Stimulated activated effector memory CD8-positive, alpha-beta T cell treated with anti-CD3 and anti-CD28 coated beads, Interleukin-12 subunit alpha, Interleukin-12 subunit beta, amount 100 ng/mL, for 72 hours (primary cell): ENCODE data around the gene SPRING1.
A peak's percentile ranks its signal among the peaks of the same experiment; 100 is the strongest.
"Not testable (repeated sequence)": the region's sequence is repeated elsewhere in the genome, so short reads cannot be mapped to it uniquely, and the experiment has no call there.

Experiments used
- ATAC-seq: fragments of 150-1000 bp; cut with Tn5 transposase; 2 replicates; pipeline ENCODE4 v1.10.0; 2021
- DNase-seq, 2 donors: peaks; one replicate each; pipeline ENCODE4 v3.0.0; 2021 to 2022; ENCODE audit warnings: low spot score in 2 of 2
- H3K27ac Mint-ChIP-seq: one replicate; pipeline ENCODE4 v1.8.0; 2022; ENCODE audit warnings: mild to moderate bottlenecking, mixed read lengths
- H3K36me3 Mint-ChIP-seq: one replicate; pipeline ENCODE4 v1.8.0; 2022; ENCODE audit warnings: mild to moderate bottlenecking, mixed read lengths
- H3K4me1 Mint-ChIP-seq: one replicate; pipeline ENCODE4 v1.8.0; 2022; ENCODE audit warnings: mixed read lengths
- H3K4me3 Mint-ChIP-seq: one replicate; pipeline ENCODE4 v1.8.0; 2022; ENCODE audit warnings: mild to moderate bottlenecking, mixed read lengths
- H3K9me3 Mint-ChIP-seq: one replicate; pipeline ENCODE4 v1.8.0; 2022; ENCODE audit warnings: mixed read lengths

Gene SPRING1

DNA sequence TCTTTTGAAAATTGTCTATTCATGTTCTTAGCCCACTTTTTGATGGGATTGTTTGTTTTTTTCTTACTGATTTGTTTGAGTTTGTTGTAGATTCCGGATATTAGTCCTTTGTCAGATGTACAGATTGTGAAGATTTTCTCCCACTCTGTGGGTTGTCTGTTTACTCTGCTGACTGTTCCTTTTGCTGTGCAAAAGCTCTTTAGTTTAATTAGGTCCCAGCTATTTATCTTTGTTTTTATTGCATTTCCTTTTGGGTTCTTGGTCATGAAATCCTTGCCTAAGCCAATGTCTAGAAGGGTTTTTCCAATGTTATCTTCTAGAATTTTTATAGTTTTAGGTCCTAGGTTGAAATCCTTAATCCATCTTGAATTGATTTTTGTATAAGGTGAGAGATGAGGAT is 16.9 kb upstream of the SPRING1 start:
- not testable (repeated sequence) for H3K9me3 Mint-ChIP-seq, ATAC-seq

DNA sequence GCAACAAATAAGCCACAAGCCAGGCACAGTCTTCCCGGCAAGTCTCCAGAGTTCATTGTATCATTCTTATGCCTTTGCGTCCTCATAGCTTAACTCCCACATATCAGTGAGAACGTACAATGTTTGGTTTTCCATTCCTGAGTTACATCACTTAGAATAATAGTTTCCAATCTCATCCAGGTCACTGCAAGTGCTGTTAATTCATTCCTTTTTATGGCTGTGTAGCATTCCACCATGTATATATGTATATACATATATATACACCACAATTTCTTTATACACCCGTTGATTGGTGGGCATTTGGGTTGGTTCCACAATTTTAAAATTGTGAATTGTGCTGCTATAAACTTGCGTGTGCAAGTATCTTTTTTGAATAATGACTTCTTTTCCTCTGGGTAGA is 16.2 kb upstream of the SPRING1 start:
- H3K4me3 Mint-ChIP-seq, H3K4me1 Mint-ChIP-seq, ATAC-seq: not testable (repeated sequence)

More for the DNA sequence above, 16.9 kb upstream of the SPRING1 start:
- H3K4me3 Mint-ChIP-seq, H3K4me1 Mint-ChIP-seq, H3K27ac Mint-ChIP-seq, H3K36me3 Mint-ChIP-seq, DNase-seq: not testable (repeated sequence)

DNA sequence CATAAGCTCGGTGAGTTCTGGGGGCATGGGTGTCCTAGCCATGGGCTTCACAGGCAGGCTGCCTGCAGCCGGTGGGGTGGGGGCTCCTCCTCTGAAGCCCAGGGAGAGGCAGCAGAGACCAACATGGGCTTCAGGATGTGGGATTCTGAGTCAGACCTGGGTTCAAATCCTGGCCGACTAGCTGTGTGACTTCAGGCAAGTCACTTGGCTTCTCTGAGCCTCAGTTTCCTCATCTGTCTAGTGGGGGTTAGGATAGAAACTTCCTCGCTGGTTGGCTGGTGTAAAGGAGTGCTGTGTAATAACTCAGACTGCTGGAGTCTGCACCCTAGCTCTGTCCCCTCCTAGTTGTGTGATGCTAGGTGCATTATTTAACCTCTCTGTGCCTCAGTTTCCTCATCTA is 12.4 kb upstream of the SPRING1 start:
- Mint-ChIP-seq H3K4me1 (no peaks in the 10 kb centered on the region), H3K4me3 (no peak overlapping the region), H3K36me3 (no peaks in the 10 kb centered on the region), H3K27ac (no peak overlapping the region), H3K9me3 (no peaks in the 10 kb centered on the region)
- DNase-seq = no peak
- ATAC-seq = no peak

More for the DNA sequence above, 16.2 kb upstream of the SPRING1 start:
- not testable (repeated sequence) for H3K36me3 Mint-ChIP-seq, H3K27ac Mint-ChIP-seq, H3K9me3 Mint-ChIP-seq, DNase-seq

DNA sequence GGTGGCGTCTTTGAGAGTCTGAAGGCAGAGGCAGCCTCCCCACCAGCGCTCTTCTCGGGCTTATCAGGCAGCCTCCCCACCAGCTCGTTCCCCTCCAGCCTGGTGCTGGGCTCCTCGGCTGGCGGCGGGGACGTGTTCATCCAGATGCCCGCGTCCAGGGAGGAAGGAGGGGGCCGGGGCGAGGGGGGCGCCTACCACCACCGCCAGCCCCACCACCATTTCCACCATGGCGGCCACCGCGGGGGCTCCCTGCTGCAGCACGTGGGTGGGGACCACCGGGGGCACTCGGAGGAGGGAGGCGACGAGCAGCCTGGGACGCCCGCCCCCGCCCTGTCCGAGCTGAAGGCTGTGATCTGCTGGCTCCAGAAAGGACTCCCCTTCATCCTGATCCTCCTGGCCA is 12.0 kb upstream of the SPRING1 start:
- Mint-ChIP-seq H3K36me3 (no peaks in the 10 kb centered on the region), H3K4me1 (no peaks in the 10 kb centered on the region), H3K9me3 (no peaks in the 10 kb centered on the region), H3K4me3 (no peak overlapping the region), H3K27ac (no peak overlapping the region)
- ATAC-seq (no peak), DNase-seq (no peak)

DNA sequence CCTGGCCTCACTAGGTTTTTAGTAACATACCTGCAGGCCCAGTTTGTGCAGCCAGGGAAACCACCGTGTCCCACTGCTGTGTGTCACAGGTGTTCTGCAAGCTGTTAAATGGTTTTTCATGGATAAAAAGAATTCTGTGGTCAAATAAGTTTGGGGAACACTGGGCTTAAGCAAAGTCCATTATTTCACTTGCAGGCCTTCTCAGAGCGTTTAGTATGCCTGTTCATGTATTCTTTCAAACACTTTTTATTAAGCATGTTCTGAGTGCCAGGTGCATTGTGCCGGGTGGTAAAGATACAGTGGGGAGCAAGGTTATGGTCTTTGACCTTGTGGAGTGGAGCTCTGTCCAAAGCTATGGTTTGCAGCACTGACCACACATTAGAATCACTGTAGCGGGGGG is 7.7 kb upstream of the SPRING1 start:
- Mint-ChIP-seq H3K4me1 (no peaks in the 10 kb centered on the region), H3K9me3 (no peaks in the 10 kb centered on the region), H3K36me3 (no peaks in the 10 kb centered on the region), H3K4me3 (no peak overlapping the region), H3K27ac (no peak overlapping the region)
- ATAC-seq = no peak
- no peak for DNase-seq

DNA sequence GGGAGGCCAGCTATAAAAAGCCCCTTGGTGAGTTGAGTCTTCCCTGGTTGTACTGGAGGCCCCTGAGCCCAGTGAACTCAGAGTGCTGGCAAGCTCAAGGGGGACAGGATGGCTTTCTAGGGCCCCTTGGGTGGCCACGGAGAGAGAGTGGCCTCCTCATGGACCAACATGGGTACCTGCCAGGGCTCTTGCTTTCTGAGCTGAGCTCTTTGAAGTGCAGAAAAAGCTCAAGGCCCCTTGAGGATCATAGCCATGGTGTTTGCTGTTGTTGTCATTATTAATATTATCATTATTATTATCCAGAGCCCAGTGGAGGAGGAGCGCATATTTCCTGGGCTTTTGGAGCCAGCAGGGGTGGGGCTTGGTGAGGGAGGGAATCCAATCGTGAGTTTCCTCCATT is 6.9 kb upstream of the SPRING1 start:
- ATAC-seq (no peak), DNase-seq (no peak)
- no peak overlapping the region for H3K4me3 Mint-ChIP-seq
- H3K27ac Mint-ChIP-seq = no peak overlapping the region
- H3K4me1 Mint-ChIP-seq = no peaks in the 10 kb centered on the region
- H3K9me3 Mint-ChIP-seq = no peaks in the 10 kb centered on the region
- no peaks in the 10 kb centered on the region for H3K36me3 Mint-ChIP-seq

DNA sequence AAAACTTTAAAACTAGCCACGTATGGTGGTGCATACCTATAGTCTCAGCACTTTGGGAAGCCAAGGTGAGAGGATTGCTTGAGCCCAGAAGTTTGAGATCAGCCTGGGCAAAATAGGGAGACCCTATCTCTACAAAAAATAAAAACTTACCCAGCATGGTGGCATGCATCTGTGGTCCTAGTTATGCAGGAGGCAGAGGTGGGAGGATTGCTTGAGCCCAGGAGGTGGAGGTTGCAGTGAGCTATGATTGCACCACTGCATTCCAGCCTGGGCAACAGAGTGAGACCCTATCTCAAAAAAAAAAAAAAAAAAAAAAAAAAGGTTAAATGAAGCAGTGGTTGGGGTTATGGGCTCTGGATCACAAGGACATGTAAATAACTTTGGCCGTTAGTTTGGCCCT is 4.9 kb upstream of the SPRING1 start:
- not testable (repeated sequence) for H3K36me3 Mint-ChIP-seq, DNase-seq, H3K9me3 Mint-ChIP-seq, H3K4me3 Mint-ChIP-seq, H3K27ac Mint-ChIP-seq, ATAC-seq
- H3K4me1 Mint-ChIP-seq = peaks cover 15% of the 10 kb centered on the region

DNA sequence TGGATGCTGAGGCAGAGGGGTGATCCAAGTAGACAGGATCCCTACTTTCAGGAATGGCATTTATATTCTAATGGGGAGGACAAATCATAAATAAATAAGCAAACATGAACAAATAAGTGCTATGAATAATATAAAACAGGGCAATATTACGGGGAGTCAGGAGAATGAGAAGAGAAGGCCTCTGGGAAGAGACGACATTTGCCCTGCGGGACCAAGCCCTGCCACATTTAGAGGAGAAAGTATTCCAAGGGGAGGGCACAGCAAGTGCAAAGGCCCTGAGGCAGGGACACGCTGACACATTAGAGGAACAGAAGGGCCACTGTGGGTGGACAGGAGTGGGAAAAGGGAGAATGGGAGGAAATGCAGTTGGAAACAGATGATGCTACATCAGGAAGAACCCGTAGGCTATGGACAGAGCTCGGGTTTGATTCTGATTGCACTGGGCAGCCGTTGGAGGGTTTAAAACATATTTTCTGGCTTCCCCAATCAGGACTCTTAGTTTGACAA is 1.6 kb upstream of the SPRING1 start:
- H3K4me1 Mint-ChIP-seq = peaks cover 42% of the 10 kb centered on the region
- no peak for ATAC-seq
- no peak overlapping the region for H3K27ac Mint-ChIP-seq
- no peak for DNase-seq
- H3K36me3 Mint-ChIP-seq = peaks cover 17% of the 10 kb centered on the region
- no peak overlapping the region for H3K4me3 Mint-ChIP-seq
- H3K9me3 Mint-ChIP-seq = no peaks in the 10 kb centered on the region

DNA sequence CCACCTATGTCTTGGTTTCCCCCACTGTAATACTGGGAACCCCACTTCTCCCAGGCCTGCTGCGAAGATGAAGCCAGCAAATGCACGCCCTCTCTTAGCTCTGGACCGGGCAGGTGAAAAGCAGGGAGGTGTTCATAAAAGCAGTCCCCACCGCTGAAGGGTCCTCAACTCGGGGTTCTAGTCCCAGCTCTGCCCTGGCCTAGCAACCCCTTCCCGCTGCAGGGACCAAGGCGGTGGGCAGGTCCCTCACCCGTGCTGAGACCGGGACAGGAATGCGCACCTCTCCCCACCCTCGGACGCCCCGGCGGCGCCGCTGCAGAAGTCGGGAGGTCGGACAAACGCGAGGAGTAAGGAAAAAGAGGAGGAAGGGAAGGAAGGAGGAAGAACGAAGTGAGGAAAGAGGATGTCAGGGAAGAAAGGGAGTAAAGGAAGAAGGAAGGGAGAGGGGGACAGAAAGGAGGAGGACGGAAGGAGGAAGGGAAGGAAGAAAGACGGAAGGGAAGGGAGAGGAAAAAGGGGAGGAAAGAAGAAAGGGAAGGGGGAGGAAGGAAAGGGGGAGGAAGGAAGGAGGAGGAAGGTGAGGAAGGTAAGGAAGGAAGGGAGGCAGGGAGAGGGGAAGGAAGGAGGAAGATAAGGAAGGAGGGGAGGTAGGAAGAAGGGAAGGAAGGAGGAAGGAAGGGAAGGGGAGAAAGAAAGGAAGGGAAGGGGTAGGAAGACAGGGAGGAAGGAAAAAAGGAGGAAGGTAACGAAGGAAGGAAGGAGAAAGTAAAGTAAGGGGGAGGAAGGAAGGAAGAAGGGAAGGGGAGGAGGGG is 701 bp downstream of the SPRING1 start:
- Mint-ChIP-seq H3K4me1 (peaks cover 50% of the 10 kb centered on the region), H3K36me3 (peaks cover 36% of the 10 kb centered on the region), H3K4me3 (peak overlapping the region; percentile 96), H3K9me3 (no peaks in the 10 kb centered on the region), H3K27ac (peak overlapping the region; percentile 95)
- no peak for ATAC-seq
- DNase-seq = peak in 1 of 2 donors; percentile 55

DNA sequence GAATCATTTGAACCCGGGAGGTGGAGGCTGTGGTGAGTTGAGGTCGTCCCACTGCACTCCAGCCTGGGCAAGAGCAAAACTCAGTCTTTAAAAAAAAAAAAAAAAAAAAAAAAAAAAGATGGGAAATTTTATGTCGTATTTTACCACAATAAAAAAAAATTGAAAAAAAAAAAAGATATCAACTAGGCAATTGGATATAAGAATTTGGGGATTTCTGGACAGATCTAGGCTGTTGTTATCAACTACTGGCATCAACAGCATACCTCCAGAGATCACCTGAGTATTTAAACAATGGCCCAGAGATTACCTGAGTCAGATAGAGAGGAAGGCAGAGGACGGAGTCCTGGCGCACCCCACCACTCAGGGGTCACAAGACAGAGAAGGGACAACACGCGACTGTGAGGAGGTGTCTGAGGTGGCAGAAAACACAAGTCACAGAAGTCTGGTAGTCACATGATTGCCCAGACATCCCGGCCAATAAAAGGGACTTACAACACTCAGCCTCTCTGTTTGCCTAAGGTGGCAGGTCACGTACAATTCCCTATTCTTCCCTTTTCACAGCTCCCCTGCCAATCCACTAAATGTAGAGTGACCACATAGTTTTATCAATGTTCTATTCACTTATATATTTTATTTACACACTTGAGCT is 1.8 kb downstream of the SPRING1 start:
- ATAC-seq (no peak), DNase-seq (no peak)
- Mint-ChIP-seq H3K36me3 (peaks cover 42% of the 10 kb centered on the region), H3K4me1 (peaks cover 50% of the 10 kb centered on the region), H3K9me3 (no peaks in the 10 kb centered on the region), H3K27ac (peak overlapping the region; percentile 95), H3K4me3 (peak overlapping the region; percentile 96)

DNA sequence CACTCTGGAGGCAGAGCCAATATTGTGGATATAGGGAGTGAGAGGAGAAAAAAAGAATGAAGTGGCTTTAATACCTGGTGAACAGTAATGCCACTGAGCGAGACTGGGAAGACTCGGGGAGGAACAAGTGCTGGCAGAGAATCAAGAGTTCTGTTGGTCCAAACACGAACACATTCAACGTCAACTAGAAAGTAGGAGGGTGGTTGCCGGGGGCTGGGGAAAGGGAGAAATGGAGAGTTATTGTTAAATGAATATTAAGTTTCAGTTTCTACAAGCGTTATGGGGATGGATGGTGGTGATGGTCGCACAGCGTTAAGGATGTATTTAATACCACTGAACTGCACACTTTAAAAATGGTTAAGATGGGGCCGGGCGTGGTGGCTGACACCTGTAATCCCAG is 2.8 kb downstream of the SPRING1 start:
- DNase-seq (no peak), ATAC-seq (no peak)
- no peak overlapping the region for H3K27ac Mint-ChIP-seq
- no peaks in the 10 kb centered on the region for H3K9me3 Mint-ChIP-seq
- peaks cover 46% of the 10 kb centered on the region for H3K36me3 Mint-ChIP-seq
- peaks cover 50% of the 10 kb centered on the region for H3K4me1 Mint-ChIP-seq
- peak overlapping the region; percentile 96 for H3K4me3 Mint-ChIP-seq

DNA sequence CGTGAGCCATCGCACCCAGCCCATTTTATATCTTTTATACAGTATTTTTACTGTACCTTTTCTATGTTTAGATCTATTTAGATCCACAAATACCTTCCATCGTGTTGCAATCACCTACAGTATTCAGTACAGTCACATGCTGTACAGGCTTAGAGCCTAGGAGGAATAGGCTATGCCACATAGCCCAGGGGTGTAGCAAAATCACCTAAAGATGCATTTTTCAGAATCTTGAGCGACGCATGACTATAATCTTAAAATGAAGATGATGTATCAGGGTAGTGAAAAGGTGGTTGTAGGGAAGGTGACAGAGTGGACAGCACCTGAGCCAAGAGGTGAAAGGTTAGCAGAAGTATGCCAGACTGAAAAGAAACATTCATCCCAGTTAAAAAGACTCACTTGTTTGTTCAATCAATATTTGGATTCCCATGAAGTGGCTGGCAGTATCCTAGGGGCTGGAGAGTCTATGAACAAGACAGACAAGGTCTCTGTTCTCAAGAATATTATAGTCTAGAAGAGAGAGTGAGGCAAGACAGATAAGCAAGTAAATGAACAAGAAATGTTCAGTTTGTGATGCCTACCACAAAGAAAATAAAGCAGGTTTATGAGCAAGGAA is 3.6 kb downstream of the SPRING1 start:
- H3K4me3 Mint-ChIP-seq = peak overlapping the region; percentile 96

DNA sequence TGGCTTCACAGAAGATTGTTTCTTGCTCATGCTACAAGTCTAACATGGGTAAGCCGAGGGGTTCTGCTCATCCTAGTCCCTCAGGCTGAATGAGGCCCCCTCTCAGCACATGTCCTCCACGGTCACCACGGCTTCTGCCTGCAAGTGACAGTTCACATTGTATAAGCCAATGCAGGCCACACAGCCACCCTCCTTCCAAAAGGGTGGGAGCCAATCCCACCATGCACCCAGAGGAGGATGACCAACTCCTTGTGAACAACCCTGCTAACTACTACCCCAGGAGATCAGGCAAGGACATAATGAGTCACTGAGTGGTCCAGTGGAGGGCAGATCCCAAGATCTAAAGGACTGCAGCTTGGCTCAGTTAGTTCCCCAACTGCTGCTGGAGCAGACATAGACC is 6.1 kb downstream of the SPRING1 start:
- Mint-ChIP-seq H3K36me3 (peaks cover 56% of the 10 kb centered on the region), H3K4me3 (no peak overlapping the region), H3K4me1 (peaks cover 39% of the 10 kb centered on the region), H3K27ac (peak overlapping the region; percentile 50), H3K9me3 (no peaks in the 10 kb centered on the region)
- DNase-seq (no peak), ATAC-seq (no peak)

More for the DNA sequence above, 3.6 kb downstream of the SPRING1 start:
- H3K36me3 Mint-ChIP-seq = peaks cover 51% of the 10 kb centered on the region
- H3K4me1 Mint-ChIP-seq = peaks cover 46% of the 10 kb centered on the region
- no peak for ATAC-seq
- peak overlapping the region; percentile 20 for H3K27ac Mint-ChIP-seq
- DNase-seq = no peak
- H3K9me3 Mint-ChIP-seq = no peaks in the 10 kb centered on the region

DNA sequence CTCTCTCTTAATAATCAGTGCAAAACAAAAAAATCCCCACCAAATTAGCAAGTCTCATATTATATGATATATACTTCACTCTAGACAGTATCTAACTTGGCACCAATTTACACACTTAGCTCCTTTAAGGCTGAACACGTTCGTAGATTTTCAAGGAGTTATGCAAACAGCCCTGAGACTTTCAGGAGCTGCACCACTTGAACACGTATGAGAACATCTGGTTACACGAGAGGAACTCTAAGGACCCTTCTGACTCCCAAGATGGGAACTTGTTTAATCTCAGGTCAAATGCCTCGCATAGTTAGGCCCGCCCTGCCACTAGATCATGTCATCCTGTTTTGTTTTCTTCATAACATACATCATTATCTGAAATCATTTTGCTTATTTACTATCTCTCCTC is 10.0 kb downstream of the SPRING1 start:
- no peaks in the 10 kb centered on the region for H3K9me3 Mint-ChIP-seq
- H3K4me1 Mint-ChIP-seq = peaks cover 21% of the 10 kb centered on the region
- ATAC-seq = no peak
- H3K27ac Mint-ChIP-seq = peak overlapping the region; percentile 77
- H3K36me3 Mint-ChIP-seq = peaks cover 42% of the 10 kb centered on the region
- no peak overlapping the region for H3K4me3 Mint-ChIP-seq
- no peak for DNase-seq

DNA sequence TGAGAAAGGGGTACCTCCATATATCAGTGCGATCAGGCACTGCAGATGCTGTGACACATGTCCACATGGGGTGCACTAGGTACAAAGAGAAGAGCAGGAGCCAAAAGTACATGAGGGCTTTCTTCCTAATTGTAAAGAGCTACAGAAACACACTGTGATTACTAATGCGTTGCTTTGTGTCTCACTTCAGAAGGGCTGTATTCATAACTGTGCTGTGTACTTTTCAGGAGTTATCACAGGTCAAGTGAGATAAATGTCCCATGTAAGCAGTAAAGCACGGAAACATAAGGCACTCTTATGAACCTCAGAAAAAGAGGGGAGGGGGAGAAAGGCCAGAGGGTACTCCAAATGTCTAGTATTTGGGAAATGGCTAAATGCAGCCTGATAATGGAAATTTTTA is 10.6 kb downstream of the SPRING1 start:
- no peaks in the 10 kb centered on the region for H3K9me3 Mint-ChIP-seq
- H3K4me1 Mint-ChIP-seq = peaks cover 23% of the 10 kb centered on the region
- no peak for ATAC-seq

More for the DNA sequence above, 10.6 kb downstream of the SPRING1 start:
- DNase-seq = no peak
- no peak overlapping the region for H3K27ac Mint-ChIP-seq
- no peak overlapping the region for H3K4me3 Mint-ChIP-seq
- H3K36me3 Mint-ChIP-seq = peaks cover 42% of the 10 kb centered on the region
